GM18511 (cell line): ENCODE measurements around the gene MMP2.

ENCODE experiments used
- ATAC-seq: cut with Tn5 transposase; IDR thresholded peaks from one replicate; pipeline ENCODE4 v1.9.1; 2021; ENCODE audit warnings: mild to moderate bottlenecking, moderate library complexity; ENCODE audit not compliant: unreplicated experiment

The MMP2 gene

GRCh38 chr16:55508941-55509931 is 30.2 kb downstream of the MMP2 start, which contains the start of gene LPCAT2:
Gene LPCAT2 (plus strand): TSS chr16:55509072. CDS start chr16:55509182, 110 bp downstream.
- ATAC-seq, result no peak

DNA sequence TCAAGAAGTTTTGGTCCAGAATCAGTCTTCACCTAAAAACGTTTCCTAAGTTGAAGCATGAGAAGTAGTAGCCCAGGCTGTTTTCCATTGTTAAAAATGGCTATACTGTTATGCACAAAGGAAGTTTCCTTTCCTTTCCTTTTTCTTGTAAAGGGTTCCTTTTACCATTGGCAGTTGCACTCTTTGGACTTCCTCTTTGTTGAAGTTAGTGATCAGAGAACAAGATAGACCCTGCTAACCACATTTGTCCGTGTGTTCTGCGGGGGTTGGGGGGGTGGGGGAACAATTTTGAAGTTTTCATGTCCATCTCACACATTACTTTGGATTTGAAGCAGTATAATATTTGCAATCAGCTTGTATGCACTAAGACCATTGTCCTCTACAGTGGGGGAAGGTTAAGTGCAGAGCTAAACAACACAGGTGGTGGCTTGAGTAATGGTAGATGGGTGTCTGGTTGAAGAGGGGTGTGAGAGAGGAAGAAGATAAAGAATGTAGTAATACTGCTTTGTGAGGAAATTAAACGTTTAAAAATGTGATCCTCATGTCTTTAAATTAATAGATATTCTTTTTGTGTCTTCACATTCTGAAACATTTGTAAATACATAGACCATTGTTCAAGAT is 31.3 kb downstream of the MMP2 start:
- no peak for ATAC-seq

DNA sequence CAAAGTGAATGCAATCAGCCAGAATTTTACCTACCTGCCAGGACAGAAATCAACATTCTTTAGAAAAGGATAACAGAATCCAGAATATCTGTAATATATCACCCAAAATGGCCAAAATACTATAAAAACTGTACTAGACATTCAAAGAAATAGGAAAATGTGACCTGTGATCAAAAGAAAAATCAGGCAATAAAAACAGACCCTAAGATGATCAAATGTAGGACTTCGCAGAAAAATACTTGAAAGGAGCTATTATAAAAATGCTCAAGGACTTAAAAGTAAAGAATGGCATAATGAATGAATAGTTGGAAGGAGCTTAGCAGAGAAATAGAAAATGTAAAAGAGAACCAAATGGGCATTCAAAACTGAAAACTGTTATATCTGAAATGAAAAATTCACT is 33.9 kb downstream of the MMP2 start:
- ATAC-seq, result no peak

DNA sequence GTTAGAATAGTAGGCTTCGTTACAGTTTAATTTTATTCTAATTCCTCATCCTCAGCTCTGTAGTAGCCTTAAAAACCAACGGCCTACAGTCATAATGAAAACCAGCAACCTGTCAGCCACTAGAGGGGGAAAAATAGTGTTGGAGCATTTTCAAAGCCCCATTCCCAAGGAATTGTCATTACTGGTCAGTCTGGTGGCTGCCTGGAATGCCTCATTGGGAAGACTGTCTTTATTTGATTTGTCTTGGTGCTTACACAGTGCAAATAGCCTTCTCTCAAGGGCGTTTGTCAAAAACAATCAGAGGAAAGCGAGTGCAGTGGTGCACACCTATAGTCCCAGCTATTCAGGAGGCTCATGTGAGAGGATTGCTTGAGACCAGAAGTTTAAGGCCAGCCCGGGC is 34.6 kb downstream of the MMP2 start:
- no peak for ATAC-seq

DNA sequence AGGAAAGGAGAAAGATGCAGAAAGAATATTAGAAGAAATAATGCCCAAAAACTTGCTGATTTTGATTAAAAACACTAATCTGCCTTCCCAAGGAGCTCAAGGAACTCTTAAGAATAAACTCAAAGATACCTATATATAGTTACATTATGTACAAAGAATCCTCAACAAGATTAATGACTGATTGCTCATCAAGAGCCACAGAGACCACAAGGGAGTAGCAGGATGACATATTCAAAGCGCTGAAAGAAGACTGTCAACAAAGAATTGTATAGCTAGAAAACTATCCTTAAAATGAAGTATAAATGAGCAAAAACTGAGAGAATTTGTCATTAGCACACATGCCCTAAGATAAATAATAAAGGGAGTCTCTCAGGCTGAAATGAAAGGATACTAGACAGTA is 36.1 kb downstream of the MMP2 start:
- ATAC-seq, result no peak

- ATAC-seq, result no peak
Measured at GRCh38 chr16:55521792-55522191, 42.8 kb downstream of the MMP2 start.

DNA sequence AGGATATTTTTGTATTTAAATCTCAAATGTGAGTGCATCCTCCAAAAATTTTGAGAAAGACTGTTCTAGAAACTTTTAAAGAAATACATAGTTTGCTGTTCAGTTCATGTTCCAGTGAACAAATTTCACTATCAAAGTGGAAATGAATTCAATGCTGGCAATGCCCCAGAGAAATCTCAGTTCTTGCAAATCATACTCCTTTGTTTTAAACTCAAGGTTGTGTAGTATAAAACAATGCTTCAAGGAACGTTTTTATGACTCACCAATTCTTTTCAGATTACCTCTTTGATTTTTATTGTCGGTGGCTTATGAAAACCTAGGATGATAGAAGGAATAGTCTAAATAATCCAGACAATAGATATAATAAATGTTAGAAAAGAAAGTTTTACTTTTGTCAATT is 47.4 kb downstream of the MMP2 start:
- no peak for ATAC-seq

DNA sequence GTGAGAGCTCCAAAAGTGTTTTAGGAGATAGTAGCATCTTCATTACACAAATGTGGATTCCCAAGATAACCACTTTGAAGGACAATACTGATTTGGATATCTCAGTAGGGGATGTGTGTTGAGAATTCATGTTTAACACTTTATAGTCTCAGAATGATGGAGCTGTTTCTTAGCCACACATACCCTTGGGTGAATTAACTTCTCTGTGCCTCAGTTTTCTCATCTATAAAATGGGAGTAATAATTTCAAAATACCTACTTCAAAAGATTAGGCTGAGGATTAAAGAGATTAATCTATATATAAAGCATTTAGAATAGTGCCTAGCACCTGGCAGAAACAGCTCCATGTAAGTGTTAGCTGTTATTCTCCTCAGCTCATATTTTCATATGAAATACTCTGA is 48.9 kb downstream of the MMP2 start:
- ATAC-seq, result no peak

- no peak for ATAC-seq
Measured at GRCh38 chr16:55529018-55529417, 50.0 kb downstream of the MMP2 start.

DNA sequence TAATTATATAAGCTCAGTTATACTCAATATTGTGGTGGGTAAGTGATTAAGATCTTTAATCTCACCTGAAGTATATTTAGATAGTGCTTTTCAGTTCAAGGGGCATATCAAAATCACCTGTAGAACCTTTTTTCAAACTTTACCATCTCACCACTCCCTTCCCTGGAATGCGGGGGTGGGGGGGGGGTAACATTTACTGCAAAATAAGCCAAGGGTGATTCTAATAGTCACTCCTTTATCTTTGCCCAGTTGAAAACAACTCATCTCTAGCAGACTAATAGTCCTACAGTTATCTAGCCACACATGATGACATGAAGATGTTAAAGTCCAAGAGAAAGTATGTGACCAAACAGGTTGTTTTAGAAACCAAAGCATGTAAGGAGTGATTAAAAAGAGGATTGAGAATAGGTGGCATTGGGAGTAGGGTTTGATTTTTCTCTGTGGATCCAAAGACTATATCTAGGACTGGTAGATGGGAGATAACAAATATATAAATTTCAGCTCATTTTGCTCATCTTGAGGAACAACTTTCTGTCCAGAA is 51.4 kb downstream of the MMP2 start:
- ATAC-seq, result no peak

GRCh38 chr16:55532227-55532626 is 53.2 kb downstream of the MMP2 start:
- no peak for ATAC-seq

DNA sequence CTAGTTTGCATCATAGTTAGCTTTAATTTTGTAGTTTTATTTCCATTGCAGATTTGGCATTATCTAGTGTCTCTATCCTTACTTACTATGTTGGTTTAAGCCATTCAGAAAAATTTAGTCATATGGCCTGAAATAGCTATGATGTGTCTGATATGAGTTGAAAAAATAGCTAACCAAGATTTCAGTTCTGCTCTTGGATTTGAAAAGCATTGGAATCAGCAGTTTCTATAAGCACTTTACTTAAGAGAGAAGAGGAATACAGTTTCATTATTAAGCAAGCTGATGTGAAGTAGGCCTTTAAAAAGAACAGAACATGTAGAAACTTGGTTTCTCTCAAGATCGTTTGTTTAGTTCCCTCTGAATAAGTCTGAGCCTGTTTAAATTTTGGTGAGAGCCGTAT is 55.8 kb downstream of the MMP2 start:
- ATAC-seq, result no peak

- ATAC-seq, result no peak
Measured at GRCh38 chr16:55539049-55539448, 60.1 kb downstream of the MMP2 start.

DNA sequence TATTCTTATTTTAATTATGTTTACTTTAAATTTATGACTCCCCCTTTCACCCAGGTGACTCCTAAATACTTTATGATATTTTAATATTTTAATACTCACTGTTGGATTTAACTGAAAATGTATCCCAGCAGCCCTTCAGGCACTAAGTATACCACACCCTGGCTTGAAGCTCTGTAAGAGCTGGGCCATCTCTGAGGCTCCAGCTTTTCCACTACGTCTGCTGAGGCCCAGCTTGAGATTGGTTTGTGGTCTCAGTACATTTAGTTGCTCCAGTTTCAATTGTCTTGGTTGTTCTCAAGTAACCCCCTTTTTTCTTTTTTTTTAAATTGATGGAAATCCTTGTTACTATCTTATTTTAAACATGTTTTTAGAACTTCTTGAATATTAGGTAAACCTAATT is 60.5 kb downstream of the MMP2 start:
- ATAC-seq, result no peak

- ATAC-seq, result no peak
Measured at GRCh38 chr16:55540221-55540620, 61.2 kb downstream of the MMP2 start.

DNA sequence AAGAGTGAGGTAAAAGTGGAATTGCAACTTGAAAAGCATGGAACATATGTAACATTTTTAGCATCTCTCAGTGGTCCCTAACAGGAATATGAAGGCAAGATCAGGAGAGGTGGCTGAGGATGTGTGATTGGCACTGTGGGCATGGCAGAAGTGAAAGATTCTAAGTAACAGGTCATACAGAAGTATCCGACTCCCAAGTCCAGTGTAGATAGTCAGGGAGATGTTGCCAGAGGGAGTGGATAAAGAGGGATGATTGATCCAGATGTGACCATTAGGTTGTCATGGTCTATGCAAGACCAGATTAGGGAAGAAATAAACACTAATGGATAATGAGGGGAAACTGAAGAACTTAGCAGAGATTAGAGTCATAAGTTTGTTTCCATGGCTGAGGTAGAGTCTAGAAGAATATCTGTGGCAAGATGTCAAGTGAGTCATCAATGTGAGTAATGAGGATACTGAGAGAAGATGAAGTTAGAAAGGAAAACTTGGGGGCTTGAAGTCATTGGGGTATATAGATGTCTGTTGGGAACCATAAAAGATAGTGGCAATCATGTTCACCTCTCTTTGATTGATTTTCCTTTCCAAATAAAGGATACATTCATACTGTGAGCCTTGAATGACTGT is 63.6 kb downstream of the MMP2 start:
- no peak for ATAC-seq

- no peak for ATAC-seq
Measured at GRCh38 chr16:55543472-55543871, 64.5 kb downstream of the MMP2 start.

DNA sequence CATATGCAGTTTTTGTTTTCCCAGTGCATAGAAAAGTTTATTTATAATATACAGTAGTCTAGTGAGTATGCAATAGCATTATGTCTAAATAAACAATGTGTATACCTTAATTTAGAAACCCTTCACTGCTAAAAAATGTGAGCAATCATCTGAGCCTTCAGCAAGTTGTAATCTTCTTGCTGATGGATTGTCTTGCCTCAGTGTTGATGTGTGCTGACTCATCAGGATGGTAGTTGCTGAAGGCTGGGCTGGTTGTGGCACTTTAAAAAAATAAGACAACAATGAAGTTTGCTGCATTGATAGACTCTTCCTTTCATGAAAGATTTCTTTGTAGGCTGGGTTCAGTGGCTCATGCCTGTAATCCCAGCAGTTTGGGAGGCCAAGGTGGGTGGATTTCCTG is 73.6 kb downstream of the MMP2 start:
- ATAC-seq, result no peak

GRCh38 chr16:55555436-55555835 is 76.4 kb downstream of the MMP2 start:
- no peak for ATAC-seq
